Stimulated activated CD4-positive, alpha-beta T cell treated with anti-CD3 and anti-CD28 coated beads, Interleukin-12 subunit alpha, Interleukin-12 subunit beta, amount 100 ng/mL, for 24 hours (primary cell): Measurements from ENCODE around the gene DYNC1I2.

Experiments
- DNase-seq, 2 experiments: peaks; one replicate each; pipeline ENCODE4 v3.0.0-alpha.2; 2020; ENCODE audit warnings: low read depth in 2 of 2

DYNC1I2 gene

DNA sequence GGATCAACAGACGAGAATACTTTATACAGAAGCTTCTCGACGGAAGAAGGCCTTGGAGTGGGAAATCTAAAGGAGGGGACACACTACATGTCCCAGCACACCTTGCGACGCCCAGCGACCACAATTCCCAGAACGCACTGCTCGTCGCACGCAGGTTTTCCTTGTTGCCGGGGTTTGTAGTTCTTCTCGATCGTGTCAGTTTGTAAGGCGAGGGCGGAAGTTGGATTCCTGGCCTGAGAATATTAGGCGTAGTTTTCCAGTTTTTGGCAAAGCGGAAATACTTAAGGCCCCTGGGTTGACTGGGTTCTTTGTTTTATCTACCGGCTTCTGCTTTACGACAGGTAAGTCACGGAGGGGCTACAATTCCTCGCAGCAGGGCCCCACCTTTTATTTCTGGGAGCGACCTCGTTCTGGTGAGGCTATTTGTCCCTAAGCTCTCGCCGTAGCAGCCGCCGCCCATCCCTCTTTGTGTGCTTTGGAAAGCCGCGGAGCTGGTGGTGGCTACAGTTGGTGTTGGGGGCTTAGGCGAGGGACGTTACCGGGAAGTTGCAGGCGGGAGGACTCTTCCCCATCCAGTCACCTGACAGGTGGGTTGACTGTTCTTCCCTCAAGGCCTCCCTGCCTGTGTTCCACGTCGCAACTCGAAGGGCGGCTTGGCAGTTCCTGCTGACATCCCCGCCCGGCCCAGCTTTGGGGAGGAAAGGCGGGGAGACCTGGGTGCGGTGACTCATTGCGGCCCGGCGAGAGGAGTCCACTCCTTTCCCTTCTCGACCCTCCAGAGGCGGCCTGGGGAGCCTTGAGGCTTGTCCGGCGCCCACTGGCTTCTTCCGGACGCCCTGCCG, at the start of gene DYNC1I2:
DYNC1I2 (plus strand) TSS at position 183 of the 842 bp plus-strand sequence. CDS start 2,687 bp downstream, outside the sequence.
- peak; percentile 59 to 73 for DNase-seq

DNA sequence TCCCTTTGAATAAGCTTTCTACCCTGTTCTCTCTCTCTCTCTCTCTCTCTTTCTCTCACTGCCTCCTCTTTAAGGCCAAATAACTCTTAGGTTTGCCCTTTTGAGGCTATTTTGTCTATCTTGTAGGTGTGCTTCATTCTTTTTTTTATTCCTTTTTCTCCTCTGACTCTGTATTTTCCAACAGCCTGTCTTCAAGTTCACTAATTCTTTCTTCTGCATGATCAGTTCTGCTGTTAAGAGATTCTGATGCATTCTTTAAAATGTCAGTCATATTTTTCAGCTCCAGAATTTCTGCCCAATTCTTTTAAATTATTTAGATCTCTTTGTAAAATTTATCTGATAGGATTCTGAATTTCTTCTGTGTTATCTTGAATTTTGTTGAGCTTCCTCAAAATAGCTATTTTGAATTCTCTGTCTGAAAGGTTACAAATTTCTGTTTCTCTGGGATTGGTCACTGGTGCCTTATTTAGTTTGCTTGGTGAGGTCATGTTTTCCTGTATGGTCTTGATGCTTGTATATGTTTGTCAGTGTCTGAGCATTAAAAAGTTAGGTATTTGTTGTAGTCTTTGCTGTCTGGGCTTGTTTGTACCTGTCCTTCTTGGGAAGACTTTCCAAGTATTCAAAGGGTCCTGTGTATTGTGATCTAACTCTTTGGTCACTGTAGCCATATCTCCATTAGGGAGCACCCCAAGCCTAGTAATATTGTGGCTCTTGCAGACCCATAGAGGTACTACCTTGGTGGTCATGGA, 35.4 kb upstream of the DYNC1I2 start:
- no peak for DNase-seq

DNA sequence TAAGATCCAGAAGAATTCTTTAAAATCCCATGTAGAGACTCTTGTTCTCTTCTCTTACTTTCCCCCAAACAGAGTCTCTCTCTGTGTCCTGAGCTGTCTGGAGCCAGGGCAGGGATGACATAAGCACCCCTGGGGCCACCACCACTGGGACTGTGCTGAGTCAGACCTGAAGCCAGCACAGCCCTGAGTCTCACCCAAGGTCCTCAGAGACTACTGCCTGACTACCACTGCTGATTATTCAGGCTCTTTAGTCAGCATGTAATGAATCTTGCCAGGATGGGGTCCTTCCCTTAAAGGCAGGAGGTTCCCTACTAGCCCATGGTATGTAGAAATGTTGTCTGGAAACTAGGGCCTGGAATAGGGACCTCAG, 34.9 kb upstream of the DYNC1I2 start:
- DNase-seq = no peak

DNA sequence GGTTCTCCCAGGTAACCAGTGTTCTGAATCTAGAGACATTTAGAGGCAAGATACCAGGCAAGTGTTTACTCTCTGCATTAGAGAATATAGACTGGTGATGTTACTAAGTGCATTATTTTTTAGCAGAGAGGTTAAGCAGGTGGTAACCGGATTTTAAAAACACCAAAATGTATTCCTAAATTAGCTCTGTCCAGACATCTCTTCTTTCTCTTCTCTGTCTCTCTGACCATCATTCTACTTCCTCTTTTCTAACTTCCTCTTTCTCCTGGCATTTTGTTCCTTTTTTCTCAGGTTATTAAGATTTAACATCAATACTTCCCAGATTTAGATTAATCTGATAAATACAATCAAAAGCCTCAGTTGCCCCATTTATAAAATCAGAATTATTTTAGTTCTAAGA, 31.7 kb upstream of the DYNC1I2 start:
- DNase-seq = no peak

DNA sequence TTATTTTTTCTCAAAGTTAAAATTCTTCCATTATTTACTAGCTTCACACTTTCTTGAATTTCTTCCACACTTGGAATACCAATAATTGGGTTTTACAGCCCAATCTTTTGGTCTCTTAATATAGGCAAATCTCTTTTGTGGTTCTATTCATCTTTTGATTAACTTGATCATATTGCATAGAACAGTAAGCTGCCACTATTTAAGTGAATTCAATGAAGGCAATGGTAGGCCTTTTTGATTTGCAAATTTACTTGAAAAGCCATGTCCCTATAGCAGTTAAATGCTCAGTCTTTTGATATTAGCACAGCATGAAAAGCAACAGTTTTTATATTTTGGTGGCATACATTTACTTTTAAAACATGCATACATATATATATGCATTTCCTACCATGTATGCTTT, 20.2 kb upstream of the DYNC1I2 start:
- DNase-seq = no peak

DNA sequence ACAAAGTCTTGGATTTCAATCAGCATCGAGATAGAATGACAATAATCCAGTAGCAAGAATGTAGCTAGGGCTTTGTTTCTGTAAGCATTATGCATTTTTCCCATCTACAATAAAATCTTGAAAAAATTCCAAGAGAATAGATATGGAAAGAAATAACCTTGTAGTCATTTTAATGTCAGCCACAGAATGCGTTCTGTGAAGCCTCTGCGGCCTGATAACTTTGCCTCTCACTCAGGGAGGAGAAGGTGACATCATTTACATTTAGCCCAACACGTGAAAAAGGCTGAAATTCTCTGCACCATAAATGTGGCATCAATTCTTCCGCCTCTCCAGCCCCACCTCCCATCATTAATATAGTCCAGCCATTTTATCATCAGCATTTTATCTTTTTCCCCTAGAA, 19.1 kb upstream of the DYNC1I2 start:
- no peak for DNase-seq

DNA sequence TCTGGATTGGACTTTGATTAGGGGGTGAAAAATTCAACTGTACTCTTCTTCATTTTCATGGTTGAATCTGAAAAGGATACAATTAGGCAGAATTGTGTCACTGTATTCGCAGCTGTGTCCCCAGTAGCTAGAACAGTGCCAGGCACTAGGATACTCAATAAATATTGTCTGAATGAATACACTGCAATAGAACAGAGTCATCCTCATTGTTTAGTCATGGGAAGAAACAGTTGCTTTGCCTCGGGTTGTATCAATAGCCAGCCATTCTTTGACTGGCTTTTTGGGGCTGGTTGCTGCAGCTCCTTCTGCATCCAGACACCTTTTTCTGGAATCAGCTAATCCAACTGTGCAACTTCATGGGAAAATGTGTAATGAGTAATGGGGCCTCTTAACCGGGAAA, 18.1 kb upstream of the DYNC1I2 start:
- DNase-seq = no peak

DNA sequence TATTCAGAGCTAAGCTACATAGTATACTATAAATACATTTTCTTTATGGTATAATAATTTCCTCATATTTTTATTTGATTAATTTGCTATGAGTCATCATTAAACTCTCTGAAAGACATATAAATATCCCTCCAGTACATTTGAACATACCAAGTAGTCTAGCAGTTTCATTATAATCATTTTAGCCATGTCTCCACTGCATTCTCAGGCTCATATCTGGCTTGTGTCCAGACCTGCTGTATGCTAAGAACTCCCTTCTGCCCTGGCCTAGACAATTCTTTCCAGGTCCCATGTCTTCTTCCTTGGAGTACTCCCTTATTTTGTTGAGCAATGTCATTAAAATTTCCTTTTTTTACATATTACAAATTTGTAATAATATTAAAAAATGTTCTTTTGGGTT, 16.6 kb upstream of the DYNC1I2 start:
- DNase-seq = no peak

DNA sequence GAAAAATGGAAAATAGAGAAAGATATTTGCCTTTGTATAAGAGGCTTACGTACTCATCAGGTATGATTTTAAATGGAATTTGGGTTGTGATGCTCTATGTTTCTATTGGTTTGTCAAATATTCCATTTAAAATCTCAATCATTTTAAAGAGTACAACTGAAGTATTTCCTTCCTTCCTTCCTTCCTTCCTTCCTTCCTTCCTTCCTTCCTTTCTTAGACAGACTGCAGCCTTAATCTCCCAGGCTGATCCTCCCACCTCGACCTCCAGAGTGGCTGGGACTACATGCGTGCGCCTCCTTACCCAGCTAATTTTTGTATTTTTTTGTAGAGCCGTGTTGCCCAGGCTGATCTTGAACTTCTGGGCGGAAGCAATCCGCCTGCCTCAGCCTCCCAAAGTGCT, 15.4 kb upstream of the DYNC1I2 start:
- no peak for DNase-seq

DNA sequence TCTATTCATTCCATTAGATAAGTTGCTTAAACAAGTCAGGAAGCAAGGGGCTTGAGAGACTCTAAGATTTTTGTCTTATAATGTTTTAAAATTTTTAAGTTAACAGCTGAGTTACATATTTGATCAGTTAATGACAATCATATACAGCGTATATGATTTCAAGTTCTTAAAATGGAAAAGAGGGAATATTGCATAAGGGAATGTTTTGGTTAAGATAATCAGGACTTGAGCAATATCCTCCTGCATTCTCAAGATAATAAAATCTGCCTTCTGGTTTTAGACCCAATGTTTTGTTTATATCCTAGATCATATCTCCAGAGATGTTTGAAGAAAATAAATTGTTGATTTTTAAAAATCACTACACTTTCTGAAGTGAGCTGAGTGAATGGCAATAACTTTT, 13.4 kb upstream of the DYNC1I2 start:
- no peak for DNase-seq

DNA sequence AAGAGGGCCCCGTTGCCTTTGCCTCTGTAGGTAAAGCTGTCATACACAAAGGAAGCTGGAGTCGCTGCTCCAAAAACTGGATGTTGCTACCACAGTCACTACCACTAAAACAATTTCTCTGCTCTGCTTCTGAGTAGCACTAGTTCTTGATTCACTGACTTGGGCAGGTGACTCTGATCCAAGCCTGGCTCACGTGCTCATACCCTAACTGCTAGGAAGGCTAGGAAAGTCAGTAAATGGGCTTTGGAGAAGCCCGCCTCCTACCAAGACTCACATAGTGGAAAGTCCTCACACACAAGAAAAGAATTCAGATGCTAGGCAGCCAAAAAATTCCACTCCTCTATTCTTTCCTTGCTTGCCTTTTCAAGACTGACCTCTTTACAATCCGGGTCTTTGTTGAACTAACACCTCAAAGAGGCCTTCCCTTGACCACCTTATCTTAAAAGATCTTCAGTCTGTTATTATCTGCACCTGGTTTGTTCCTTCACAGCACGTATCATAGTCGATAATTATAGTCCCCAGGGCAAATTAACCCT, 11.4 kb upstream of the DYNC1I2 start:
- no peak for DNase-seq

DNA sequence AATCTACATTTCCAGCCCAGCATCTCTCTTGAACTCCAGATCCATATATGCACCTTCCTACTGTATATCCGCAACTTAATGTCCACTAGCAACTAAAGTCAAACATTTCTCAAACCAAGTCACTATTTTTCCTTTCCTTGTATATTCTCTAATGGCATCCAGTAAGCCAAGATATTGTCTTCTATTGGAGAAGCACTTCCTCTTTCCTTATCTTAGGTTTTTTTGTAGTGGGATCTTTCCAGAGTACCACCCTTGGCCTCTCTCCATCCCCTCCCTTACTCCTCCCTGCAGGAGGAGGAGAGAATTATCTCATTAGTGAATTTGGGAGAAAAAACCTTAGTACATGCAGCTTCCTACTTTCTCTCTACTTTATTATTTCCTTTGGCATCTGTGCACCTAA, 8.7 kb upstream of the DYNC1I2 start:
- no peak for DNase-seq

DNA sequence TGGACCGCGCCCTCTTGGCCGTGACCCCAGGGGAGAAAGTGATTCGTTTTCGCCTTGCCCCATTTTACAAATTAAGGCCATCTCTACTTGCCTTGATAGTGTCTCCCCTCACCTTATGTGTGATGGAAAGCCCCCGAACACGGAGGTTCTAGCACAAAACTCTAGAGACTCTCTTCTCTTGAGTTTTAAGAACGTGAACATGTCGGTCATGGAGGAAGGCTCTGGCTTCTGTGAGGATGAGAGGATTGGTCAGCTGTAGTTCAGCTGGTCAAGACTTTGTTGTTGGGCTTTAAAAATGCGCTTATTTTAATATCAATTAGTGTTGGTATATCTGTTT, 828 bp downstream of the DYNC1I2 start:
- DNase-seq = no peak

DNA sequence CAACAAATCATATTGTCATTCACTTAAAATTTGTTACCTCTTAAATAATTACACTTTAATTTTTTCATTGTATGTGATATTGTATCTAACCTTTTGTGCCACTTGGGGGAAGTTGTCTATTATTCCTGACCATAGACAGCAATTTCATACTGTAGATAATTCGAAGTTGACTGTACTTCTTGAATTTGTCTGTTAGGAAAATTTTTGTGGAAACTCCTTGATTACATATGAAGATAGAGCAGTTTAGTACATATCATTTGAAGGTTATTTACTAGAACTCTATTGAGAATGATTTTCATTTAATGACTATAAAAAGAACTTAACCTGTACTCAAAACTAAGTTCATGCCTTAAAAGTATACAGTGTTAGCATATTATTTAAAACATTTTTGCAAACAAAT, 5.1 kb downstream of the DYNC1I2 start:
- no peak for DNase-seq

DNA sequence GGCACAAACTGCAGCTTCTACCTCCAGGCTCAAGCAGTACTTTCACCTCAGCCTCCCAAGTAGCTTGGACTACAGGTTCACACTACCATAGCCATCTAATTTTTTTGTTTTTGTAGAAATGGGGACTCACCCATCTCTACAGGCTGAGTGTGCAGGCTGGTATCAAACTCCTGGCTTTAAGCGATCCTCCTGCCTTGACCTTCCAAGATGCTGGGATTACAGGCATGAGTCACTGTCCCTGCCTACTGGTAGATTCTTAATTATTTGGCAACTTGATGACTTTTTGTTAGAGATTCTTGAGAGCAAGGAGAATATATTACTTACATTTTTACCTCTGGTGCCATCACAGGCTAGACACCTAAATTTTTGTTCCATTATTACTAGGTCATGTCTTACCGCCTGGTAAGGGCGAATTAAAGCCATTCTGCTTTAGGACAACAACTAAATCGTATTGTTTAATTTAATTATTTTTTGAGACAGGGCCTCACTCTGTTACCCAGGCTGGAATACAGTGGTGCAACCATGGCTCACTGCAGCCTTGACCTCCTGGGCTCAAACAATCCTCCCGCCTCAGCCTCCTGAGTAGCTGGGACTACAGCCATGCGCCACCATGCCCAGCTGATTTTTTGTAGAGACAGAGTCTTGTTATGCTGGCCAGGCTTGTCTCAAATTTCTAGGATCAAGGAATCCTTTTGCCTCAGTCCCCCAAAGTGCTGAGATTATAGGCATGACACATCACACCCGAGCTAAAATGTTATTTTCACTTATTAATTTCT, 15.7 kb downstream of the DYNC1I2 start:
- DNase-seq = no peak

DNA sequence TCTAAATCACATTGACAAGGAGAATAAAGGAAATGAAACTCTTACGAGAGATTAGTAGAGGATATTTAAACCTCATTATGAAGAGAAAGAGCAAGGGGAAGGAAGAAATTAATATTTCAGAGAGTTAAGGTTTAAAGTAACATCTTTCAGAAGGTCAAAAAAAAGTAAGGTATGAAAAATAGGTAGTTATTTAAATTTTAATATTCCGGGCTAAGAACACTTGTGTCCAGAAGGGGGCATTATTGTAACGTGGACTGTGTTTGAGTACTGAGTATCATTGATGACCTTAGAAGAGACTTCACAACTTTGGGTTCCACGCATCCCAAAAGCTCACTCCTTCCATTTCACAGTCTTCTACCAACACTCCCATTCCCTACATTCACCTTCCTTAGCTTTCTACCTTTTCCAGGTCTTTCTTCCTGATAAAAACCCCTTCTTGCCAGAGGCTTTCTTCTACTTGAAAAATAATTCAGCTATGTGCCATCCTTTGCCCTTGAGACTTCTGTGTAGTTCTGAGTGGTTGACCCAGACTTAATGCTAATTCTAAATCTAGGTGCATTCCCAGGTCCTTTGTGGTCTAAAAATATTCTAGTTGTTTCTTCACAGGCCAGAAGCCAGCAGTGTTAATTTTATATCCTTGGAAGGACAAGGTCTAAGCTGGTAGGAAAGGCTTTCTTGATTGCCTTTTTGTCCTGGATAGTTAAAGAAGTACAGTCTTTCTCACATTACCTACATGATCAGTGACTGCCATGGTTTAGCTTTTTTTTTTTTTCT, 16.5 kb downstream of the DYNC1I2 start:
- no peak for DNase-seq

DNA sequence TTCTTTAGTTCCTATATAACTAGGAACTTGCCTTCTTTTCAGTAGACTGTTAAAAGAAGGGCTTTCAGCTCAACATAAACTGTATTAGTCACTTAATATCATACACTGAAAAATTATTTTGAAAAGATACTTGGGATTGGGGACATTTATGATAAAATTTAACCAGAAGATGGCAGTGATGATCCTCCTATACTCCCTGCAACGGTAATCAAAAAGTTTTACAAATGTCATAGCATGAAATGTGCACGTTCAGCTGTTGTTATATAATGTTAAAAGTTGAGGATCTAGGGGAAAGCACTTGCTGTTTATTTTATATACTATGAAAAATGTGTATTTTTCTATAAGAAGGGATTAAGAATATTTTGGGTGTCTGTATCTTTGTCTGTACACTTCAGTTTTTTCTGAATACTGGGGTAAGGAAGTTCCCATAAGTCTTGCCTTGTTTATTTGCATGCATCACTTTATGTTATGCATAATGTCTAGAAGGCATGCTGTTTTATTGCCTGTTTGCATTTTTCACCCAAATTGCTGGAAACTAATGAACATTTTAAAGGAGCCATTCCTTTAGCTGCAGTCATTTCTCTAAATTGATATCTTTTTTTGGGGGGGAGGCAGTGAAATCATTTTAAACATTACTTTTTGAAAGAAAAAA, 19.0 kb downstream of the DYNC1I2 start:
- DNase-seq = no peak

DNA sequence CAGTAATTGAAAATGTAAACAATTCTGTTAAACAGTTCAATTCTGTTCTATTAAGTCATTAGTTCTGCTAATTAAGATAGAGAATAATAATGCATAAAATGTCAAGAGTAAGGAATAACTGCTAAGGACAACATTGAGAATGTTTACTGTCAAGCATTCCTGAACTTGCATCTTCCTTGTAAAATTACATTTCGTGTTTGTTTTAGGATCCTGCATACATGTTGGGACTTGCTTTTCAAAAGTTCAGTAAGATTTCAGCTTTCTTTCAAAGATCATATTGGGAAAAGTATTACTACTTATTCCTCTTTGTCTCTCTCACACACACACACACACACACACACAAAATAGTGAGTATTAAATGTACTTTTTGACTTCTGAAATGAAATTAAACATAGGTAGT, 20.5 kb downstream of the DYNC1I2 start:
- DNase-seq = no peak

DNA sequence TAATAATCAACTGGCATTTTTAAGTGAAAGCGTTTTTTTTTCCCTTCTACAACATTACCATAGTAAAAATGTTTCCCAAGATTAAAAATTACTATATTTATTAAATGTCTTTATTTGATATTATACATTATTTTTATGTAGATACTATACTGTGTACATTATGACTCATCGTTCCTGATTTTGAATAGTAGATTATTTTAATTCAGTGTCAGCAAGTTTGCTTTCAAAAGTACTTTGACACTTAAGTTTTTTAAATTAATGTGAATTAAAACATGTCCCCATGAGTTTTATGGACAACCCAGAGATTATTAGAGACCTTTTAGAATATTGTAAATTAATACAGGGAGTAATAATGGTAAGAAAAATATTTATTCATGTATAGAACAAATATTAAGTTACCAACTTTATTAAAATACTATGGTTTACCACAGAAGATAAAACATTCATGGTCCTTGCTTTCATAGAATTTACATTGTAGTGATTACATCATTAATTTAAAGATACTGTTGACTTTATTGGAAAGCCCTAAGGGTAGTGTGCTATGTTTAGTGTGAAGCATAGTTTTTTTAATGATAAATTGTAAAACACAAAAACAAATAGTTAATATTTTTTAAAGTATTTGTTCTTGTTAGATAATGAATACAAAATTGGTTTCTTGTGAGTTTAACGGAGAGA, 21.9 kb downstream of the DYNC1I2 start:
- DNase-seq = no peak

DNA sequence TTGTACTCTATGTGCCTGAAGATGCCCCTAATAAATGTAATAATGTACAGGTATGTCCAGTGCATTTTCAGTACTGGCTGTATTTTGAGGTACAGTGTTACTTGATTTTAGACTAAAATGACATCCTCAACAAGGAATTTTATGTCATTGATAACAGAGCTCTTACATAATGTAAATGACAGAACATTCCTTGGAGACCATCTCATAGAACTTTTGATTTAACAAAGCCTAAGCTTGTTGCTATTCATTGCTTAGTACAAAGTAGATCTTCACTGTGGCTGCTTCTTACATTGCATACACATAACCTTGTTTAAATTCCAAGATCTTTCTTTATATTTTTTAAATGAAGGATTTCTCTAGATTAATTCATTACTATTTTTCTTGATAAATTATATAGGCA, 24.1 kb downstream of the DYNC1I2 start:
- DNase-seq = no peak

DNA sequence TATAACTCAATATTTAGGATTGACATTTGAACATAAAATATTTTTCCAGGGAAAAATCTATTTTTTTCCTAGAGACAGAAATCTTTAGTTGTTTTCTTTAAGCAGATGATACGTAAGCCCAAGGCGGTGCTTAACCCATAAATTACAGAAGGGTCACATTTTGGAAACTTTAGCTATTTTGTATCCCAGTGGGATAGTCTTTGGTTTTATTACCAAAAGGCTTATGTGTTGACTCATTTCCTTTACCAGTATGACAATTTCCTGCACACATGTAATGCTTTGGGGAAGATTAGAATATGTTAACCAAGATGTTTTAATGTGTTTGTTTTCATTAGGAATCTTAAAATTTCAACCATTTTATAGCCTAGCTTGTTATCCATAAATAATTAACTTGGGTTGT, 24.8 kb downstream of the DYNC1I2 start:
- no peak for DNase-seq
